Measurements from ENCODE around the gene BANP.

BANP gene

GRCh38 chr16:88010343-88010967 is 59.2 kb downstream of the BANP start:
- DNase-seq (ENCODE audit: insufficient read length, low spot score) (no peak), FAIRE-seq (no peak)
- no peak for TF ChIP-seq CTCF (IDR thresholded peaks at IDR 0.05; ENCODE audit: insufficient read depth, missing control alignments)

DNA sequence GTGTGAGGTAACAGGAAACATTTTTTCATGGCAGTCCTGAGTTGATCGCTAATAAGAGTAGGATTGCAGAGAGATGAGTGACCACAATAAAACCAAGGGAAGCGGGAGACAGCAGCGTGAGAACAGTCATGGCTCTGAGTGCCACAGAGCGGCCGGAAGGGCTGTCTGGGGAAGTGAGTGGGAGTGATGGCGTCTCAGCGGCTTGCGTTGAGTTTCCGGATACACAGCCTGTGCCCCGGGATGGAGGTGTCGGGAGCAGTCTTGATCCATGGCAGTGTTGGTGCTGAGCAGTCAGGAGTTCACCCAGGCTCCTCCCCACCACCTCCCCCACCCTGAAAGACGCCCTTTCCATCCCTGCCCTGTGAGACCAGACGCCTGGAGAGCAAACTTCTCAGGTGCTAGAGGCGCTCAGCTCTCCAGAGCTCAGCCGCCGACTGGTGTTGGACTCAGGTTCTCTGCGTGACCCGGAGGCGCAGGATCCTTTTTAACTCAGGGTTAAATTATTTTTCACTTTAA is 59.8 kb downstream of the BANP start:
- no peak for DNase-seq (ENCODE audit: insufficient read length, low spot score)
- no peak for TF ChIP-seq CTCF (IDR thresholded peaks at IDR 0.05; ENCODE audit: insufficient read depth, missing control alignments)
- no peak for FAIRE-seq

GRCh38 chr16:88012360-88012759 is 61.1 kb downstream of the BANP start:
- FAIRE-seq: no peak
- DNase-seq (ENCODE audit: insufficient read length, low spot score): no peak
- TF ChIP-seq CTCF (IDR thresholded peaks at IDR 0.05; ENCODE audit: insufficient read depth, missing control alignments): no peak

DNA sequence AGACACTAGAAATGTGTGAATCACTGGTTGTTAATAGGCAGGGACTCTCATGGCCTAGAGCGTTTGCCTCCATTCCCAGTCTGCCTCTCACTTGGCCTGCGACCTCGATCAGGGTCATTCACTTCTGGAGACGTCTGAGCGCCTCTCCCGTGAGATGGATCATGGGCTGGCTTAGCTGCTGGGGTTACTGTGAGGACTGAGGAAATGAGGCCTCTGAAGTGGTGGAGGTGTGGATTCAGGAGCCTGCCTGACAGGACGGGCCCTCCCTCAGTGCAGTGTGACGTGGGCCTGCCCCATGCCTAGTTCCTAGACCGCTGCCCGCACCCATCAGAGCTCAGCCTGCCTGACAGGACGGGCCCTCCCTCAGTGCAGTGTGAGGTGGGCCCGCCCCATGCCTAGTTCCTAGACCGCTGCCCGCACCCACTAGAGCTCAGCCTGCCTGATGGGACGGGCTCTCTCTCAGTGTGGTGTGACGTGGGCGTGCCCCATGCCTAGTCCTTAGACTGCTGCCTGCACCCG is 61.9 kb downstream of the BANP start:
- no peak for TF ChIP-seq CTCF (IDR thresholded peaks at IDR 0.05; ENCODE audit: insufficient read depth, missing control alignments)
- no peak for FAIRE-seq
- no peak for DNase-seq (ENCODE audit: insufficient read length, low spot score)

GRCh38 chr16:88013766-88014251 is 62.6 kb downstream of the BANP start:
- no peak for TF ChIP-seq CTCF (IDR thresholded peaks at IDR 0.05; ENCODE audit: insufficient read depth, missing control alignments)
- no peak for FAIRE-seq
- no peak for DNase-seq (ENCODE audit: insufficient read length, low spot score)

DNA sequence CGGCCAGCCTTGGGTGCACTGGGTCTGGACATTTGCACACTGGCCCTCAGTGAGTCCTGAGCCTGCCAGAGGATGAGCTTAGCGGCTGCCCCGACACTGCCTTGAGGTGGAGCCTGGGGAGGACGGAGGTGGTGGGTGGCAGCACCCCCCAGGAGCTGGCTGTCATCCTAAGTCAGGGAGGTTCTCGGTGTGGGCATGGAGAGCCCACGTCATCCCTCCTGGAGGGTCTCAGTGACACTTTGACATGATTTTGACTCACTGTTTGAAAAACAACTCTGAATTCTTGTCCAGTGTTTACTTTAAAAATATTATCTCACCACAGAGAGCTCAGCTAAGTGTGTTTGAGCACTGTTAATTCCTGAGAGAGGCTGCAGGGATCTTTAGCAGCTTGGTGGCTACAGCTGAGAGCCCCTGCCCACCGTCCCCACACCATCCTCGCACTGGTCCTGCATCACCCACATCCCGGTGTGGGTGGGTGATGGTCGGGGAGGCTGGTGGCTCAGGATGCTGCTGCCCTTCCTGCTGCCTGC is 63.1 kb downstream of the BANP start:
- DNase-seq (ENCODE audit: insufficient read length, low spot score): no peak
- TF ChIP-seq CTCF (IDR thresholded peaks at IDR 0.05; ENCODE audit: insufficient read depth, missing control alignments): no peak
- FAIRE-seq: no peak

All from D721Med (cell line).